Central memory CD8-positive, alpha-beta T cell (primary cell): Measurements from ENCODE around the gene SYN1.
A peak's percentile ranks its signal among the peaks of the same experiment; 100 is the strongest.

Experiments used
- ATAC-seq: fragments of 150-1000 bp; cut with Tn5 transposase; replicated peaks from 2 replicates; pipeline ENCODE4 v1.10.0; 2022; ENCODE audit warnings: mild to moderate bottlenecking, moderate FRiP score, moderate number of reproducible peaks; ENCODE audit not compliant: poor library complexity, severe bottlenecking; ENCODE audit errors: extremely low read depth
- DNase-seq, 2 donors: peaks; one replicate each; pipeline ENCODE4 v3.0.0; 2021; ENCODE audit warnings: low spot score in 2 of 2
- H3K27ac Mint-ChIP-seq: one replicate; pipeline ENCODE4 v1.8.0; 2022; ENCODE audit warnings: low read depth, mild to moderate bottlenecking, moderate library complexity, mixed read lengths
- H3K27me3 Mint-ChIP-seq: one replicate; pipeline ENCODE4 v1.8.0; 2022; ENCODE audit warnings: mixed read lengths
- H3K36me3 Mint-ChIP-seq: one replicate; pipeline ENCODE4 v1.8.0; 2022; ENCODE audit warnings: mild to moderate bottlenecking, moderate library complexity, mixed read lengths; ENCODE audit not compliant: insufficient read depth
- H3K4me1 Mint-ChIP-seq: one replicate; pipeline ENCODE4 v1.8.0; 2022; ENCODE audit warnings: mixed read lengths
- H3K4me3 Mint-ChIP-seq: one replicate; pipeline ENCODE4 v1.8.0; 2022; ENCODE audit warnings: mild to moderate bottlenecking, moderate library complexity, mixed read lengths
- H3K9me3 Mint-ChIP-seq: one replicate; pipeline ENCODE4 v1.8.0; 2022; ENCODE audit warnings: mixed read lengths

Gene SYN1

DNA sequence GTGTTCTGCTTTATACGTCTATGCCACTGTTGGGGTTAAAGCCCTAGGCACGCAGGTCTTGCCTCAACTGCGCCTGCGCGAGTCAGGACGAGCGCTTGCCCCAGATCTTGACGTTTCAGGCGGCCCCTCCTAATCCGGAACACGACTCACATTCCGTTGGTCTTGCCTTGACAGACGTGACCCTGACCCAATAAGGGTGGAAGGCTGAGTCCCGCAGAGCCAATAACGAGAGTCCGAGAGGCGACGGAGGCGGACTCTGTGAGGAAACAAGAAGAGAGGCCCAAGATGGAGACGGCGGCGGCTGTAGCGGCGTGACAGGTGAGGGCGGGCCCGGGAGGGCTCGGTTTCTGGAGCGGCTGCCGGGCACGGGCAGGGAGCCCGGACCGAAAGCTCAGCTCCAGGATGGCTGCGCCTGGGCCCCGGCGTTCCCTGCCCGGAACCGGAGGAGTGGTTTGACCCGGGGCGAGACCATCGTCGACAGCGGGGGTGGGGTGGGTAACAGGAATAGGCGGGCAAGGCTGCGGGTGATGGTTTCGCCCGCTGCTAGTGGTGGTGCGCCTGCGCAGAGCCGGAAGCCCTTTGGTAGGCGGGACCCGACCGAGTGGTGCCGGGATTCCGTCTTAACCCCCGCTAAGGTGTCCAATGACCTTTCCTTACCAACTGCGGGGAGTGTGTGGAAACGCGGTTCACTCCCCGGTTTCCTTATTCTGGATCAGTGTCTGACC lies 58.6 kb downstream of the SYN1 start, which contains the start of gene ARAF:
Gene ARAF (plus strand): TSS at position 272 of the 725 bp plus-strand sequence. CDS start 1,763 bp downstream, outside the sequence.
- Mint-ChIP-seq H3K4me3 (peak within 1 kb of the TSS; percentile 78), H3K9me3 (no peaks in the 10 kb centered on the region), H3K4me1 (peaks cover 30% of the 10 kb centered on the region), H3K36me3 (peaks cover 32% of the 10 kb centered on the region), H3K27ac (peak within 1 kb of the TSS; percentile 94), H3K27me3 (no peaks in the 10 kb centered on the region)
- ATAC-seq (peak; percentile 90), DNase-seq (peak; percentile 84 to 95)

DNA sequence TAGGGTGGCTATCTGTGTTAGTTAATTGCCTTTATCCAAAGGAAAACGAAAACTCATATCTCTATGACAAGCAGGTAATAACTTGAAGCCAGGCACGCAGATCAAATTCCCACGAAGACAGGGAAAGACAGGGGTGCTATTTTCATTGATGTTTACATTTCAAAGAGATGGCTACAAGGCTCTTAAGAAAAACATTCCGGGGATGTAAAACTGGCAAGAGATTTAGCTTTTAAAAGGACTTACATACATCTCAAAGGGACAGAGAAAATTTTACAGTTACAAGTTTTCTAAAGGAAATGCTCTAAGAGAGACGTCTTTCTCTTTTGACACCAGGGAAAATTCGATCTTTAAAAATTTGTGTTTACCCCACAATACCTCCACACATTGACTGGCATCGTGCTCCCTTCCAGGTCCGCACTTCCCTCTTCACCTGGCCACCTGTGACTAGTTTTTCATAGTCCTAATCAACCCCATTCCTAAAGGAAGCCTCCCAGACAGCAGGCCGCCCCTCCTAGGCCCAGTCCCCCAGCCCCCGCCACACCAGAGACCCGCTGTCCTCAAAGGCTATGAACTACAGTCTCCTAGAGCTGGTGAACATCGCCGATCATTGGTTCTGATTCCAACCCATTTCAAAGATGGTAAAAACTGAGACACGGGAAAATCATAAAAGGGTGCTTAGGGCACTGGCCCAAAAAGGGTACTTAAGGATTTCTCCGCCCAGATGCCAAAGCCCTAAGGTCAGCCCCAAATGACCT lies 59.3 kb downstream of the SYN1 start:
- H3K27me3 Mint-ChIP-seq = no peaks in the 10 kb centered on the region
- H3K9me3 Mint-ChIP-seq = no peaks in the 10 kb centered on the region
- DNase-seq (no peak), ATAC-seq (no peak)
- H3K27ac Mint-ChIP-seq = peak overlapping the region; percentile 94
- peak overlapping the region; percentile 78 for H3K4me3 Mint-ChIP-seq
- peaks cover 35% of the 10 kb centered on the region for H3K4me1 Mint-ChIP-seq
- H3K36me3 Mint-ChIP-seq = peaks cover 33% of the 10 kb centered on the region

DNA sequence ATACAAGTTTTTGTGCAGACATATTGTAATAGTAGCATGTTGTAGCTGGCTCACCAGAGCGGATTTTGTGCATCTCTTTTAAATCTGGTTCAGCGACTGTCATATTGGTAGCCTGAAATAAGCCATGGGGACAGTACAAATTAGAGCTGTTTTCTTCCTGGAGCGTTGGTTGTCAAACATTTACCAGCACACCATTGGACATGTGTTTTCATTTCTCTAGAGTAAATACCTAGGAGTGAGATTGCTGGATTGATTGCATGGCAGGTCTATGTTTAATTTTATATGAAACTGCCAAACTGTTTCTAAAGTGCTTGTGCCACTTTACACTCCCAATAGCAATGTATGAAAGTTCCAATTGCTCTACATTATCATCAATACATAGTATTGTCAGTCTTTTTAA lies 61.2 kb downstream of the SYN1 start:
- Mint-ChIP-seq H3K27ac (no peak overlapping the region), H3K9me3 (no peaks in the 10 kb centered on the region), H3K4me3 (no peak overlapping the region), H3K4me1 (peaks cover 25% of the 10 kb centered on the region), H3K27me3 (no peaks in the 10 kb centered on the region), H3K36me3 (peaks cover 22% of the 10 kb centered on the region)
- ATAC-seq (no peak), DNase-seq (no peak)

GRCh38 chrX:47556045-47556623 lies 63.5 kb downstream of the SYN1 start:
- H3K4me1 Mint-ChIP-seq = peaks cover 18% of the 10 kb centered on the region
- H3K9me3 Mint-ChIP-seq = no peaks in the 10 kb centered on the region
- peak; percentile 58 to 74 for DNase-seq
- peak overlapping the region; percentile 84 for H3K4me3 Mint-ChIP-seq
- peak; percentile 84 for ATAC-seq
- H3K27ac Mint-ChIP-seq = peak overlapping the region; percentile 94
- H3K27me3 Mint-ChIP-seq = no peaks in the 10 kb centered on the region
- peaks cover 6% of the 10 kb centered on the region for H3K36me3 Mint-ChIP-seq

- Mint-ChIP-seq H3K4me1 (no peaks in the 10 kb centered on the region), H3K4me3 (no peak overlapping the region), H3K36me3 (no peaks in the 10 kb centered on the region), H3K27me3 (no peaks in the 10 kb centered on the region), H3K9me3 (no peaks in the 10 kb centered on the region), H3K27ac (no peak overlapping the region)
- no peak for DNase-seq
- ATAC-seq = no peak
Measured at GRCh38 chrX:47543496-47543895, 76.2 kb downstream of the SYN1 start.

DNA sequence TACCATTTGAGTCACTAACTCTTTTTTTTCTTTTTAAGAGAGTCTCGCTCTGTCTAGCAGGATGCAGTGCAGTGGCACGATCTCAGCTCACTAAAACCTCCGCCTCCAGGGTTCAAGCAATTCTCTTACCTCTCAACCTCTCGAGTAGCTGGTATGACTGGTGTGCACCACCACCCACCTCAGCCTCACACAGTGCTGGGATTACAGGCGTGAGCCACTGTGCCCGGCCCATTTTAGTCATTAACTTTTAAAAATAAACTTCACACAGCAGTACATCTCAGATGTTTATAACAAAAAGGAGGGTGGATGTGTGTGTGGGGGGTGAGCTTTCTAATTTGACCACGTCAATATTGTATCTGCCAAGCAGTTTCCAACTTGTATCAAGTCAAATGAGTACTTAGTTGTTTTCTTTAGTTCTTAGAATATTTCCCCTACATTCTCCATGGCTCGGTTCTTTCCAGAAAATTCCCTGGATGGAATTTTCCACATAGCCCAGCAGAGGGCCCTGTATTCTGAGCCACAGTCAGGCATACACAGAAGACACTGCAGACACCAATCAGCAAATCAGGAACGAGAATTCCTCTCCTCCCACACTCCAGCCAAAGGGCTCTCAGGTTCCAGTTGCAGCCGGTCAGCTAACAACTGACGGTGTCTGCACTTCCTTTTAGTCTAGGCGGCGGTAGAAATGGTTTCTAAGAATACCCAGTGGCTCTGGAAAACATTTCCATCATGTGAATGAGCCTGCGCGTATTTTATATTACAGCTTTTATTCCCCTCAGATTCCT lies 78.7 kb downstream of the SYN1 start:
- H3K9me3 Mint-ChIP-seq = no peaks in the 10 kb centered on the region
- no peaks in the 10 kb centered on the region for H3K27me3 Mint-ChIP-seq
- ATAC-seq (no peak), DNase-seq (no peak)
- H3K4me3 Mint-ChIP-seq = no peak overlapping the region
- no peak overlapping the region for H3K27ac Mint-ChIP-seq
- no peaks in the 10 kb centered on the region for H3K36me3 Mint-ChIP-seq
- no peaks in the 10 kb centered on the region for H3K4me1 Mint-ChIP-seq

GRCh38 chrX:47539860-47540259 lies 79.8 kb downstream of the SYN1 start:
- no peak for DNase-seq
- no peak overlapping the region for H3K27ac Mint-ChIP-seq
- H3K4me1 Mint-ChIP-seq = no peaks in the 10 kb centered on the region
- no peak overlapping the region for H3K4me3 Mint-ChIP-seq
- H3K9me3 Mint-ChIP-seq = no peaks in the 10 kb centered on the region
- H3K27me3 Mint-ChIP-seq = no peaks in the 10 kb centered on the region
- H3K36me3 Mint-ChIP-seq = no peaks in the 10 kb centered on the region
- ATAC-seq = no peak

- H3K36me3 Mint-ChIP-seq = no peaks in the 10 kb centered on the region
- no peaks in the 10 kb centered on the region for H3K4me1 Mint-ChIP-seq
- H3K27ac Mint-ChIP-seq = no peak overlapping the region
- H3K9me3 Mint-ChIP-seq = no peaks in the 10 kb centered on the region
- H3K27me3 Mint-ChIP-seq = no peaks in the 10 kb centered on the region
- no peak overlapping the region for H3K4me3 Mint-ChIP-seq
- ATAC-seq (no peak), DNase-seq (no peak)
Measured at GRCh38 chrX:47530049-47530448, 89.6 kb downstream of the SYN1 start.

DNA sequence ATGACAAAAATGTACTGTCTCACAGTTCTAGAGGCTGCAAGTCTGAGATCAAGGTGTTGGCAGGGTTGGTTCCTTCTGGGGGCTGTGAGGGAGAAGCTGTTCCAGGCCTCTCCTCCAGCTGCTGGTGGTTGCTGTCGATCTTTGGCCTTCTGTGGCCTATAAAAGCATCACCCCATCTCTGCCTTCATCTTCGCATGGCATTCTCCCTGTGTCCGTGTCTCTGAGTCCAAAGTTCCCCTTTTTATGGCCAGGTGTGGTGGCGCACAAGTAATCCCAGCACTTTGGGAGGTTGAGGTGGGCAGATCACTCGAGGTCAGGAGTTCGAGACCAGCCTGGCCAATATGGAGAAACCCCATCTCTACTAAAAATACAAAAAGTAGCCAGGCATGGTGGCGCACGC lies 90.1 kb downstream of the SYN1 start:
- Mint-ChIP-seq H3K27me3 (no peaks in the 10 kb centered on the region), H3K9me3 (no peaks in the 10 kb centered on the region), H3K4me1 (no peaks in the 10 kb centered on the region), H3K36me3 (no peaks in the 10 kb centered on the region), H3K27ac (no peak overlapping the region), H3K4me3 (no peak overlapping the region)
- DNase-seq (no peak), ATAC-seq (no peak)

GRCh38 chrX:47523713-47524166 lies 95.9 kb downstream of the SYN1 start:
- no peak for ATAC-seq
- Mint-ChIP-seq H3K4me1 (no peaks in the 10 kb centered on the region), H3K4me3 (peak overlapping the region; percentile 67), H3K36me3 (peaks cover 1% of the 10 kb centered on the region), H3K27me3 (no peaks in the 10 kb centered on the region), H3K9me3 (no peaks in the 10 kb centered on the region), H3K27ac (no peak overlapping the region)
- no peak for DNase-seq

- peak; percentile 56 to 64 for DNase-seq
- Mint-ChIP-seq H3K4me3 (peak overlapping the region; percentile 67), H3K27me3 (no peaks in the 10 kb centered on the region), H3K27ac (no peak overlapping the region), H3K36me3 (peaks cover 1% of the 10 kb centered on the region), H3K4me1 (no peaks in the 10 kb centered on the region), H3K9me3 (no peaks in the 10 kb centered on the region)
- ATAC-seq = peak; percentile 84
Measured at GRCh38 chrX:47523297-47523696, 96.4 kb downstream of the SYN1 start.
